ENCODE data around the gene RAMP2.
A peak's percentile ranks its signal among the peaks of the same experiment; 100 is the strongest.

The RAMP2 gene

GRCh38 chr17:42795465-42795864 is 34.4 kb downstream of the RAMP2 start:
- DNase-seq: no peak

GRCh38 chr17:42796066-42796758 is 35.2 kb downstream of the RAMP2 start:
- no peak for DNase-seq

- no peak for DNase-seq
Observed at GRCh38 chr17:42797067-42798007, 36.3 kb downstream of the RAMP2 start.

- DNase-seq: no peak
Observed at GRCh38 chr17:42798011-42798382, 37.0 kb downstream of the RAMP2 start.

- DNase-seq: peak; percentile 65
Observed at GRCh38 chr17:42798383-42799380, 37.7 kb downstream of the RAMP2 start, which contains the start of the genes CNTD1 and COA3. Gene CNTD1, plus strand, starts transcription at chr17:42798861. Its CDS starts 207 bp downstream, at chr17:42799068. Gene COA3, minus strand, starts transcription at chr17:42798704. Its CDS starts 23 bp downstream, at chr17:42798681.

- no peak for DNase-seq
Observed at GRCh38 chr17:42803074-42803883, 42.3 kb downstream of the RAMP2 start.

- DNase-seq: no peak
Observed at GRCh38 chr17:42804918-42805367, 43.9 kb downstream of the RAMP2 start.

- no peak for DNase-seq
Observed at GRCh38 chr17:42806249-42806648, 45.2 kb downstream of the RAMP2 start.

- DNase-seq: no peak
Observed at GRCh38 chr17:42809250-42809649, 48.2 kb downstream of the RAMP2 start.

Data from NCI-H1694 (cell line).